IMR-90 (cell line): ENCODE measurements around the gene OLAH. TPM values are rescaled to one million over a fixed set of nuclear protein-coding genes. Genes with fewer than 3 reads are reported as not detected.

Experiments
- ATAC-seq: fragments of 200-7000 bp; cut with Tn5 transposase; 2 replicates; pipeline ENCODE4 v1.9.1; 2020; ENCODE audit warnings: low read depth, mild to moderate bottlenecking, moderate library complexity
- BruUV-seq: library from RNA; stranded (reverse); fragments of 400-500 nt; replicated peaks from 2 replicates; lab custom pipeline; 2021; lab: Mats Ljungman, UMichigan
- CTCF ChIA-PET: fragments of 300-600 bp; formaldehyde crosslinking; extraction: SDS; loops from one replicate; lab custom pipeline; 2021; ENCODE audit warnings: antibody characterized with exemption; lab: Yijun Ruan, JAX
- POLR2A ChIA-PET: fragments of 300-600 bp; sonication (Branson Sonifier 250); formaldehyde crosslinking; loops from one replicate; lab custom pipeline; 2022; ENCODE audit warnings: antibody characterized with exemption; ENCODE audit not compliant: unreplicated experiment; lab: Charles Lee
- DNase-seq: peaks from one replicate; pipeline ENCODE4 v3.0.0; 2013
- H2AFZ ChIP-seq: replicated peaks from 2 replicates; pipeline ENCODE3; 2013; ENCODE audit warnings: low read length, mild to moderate bottlenecking; ENCODE audit not compliant: poor library complexity
- H2AK5ac ChIP-seq: 2 replicates; pipeline ENCODE4 v1.6.1; 2013; ENCODE audit warnings: low read depth, low read length, inconsistent platforms
- H2AK9ac ChIP-seq: replicated peaks from 2 replicates; pipeline ENCODE3; 2013; ENCODE audit warnings: mild to moderate bottlenecking, low read depth, low read length, moderate library complexity; ENCODE audit not compliant: poor library complexity
- H2BK120ac ChIP-seq: 2 replicates; pipeline ENCODE4 v1.6.1; 2013; ENCODE audit warnings: low read depth, low read length, inconsistent platforms
- H2BK15ac ChIP-seq: 3 replicates; pipeline ENCODE4 v1.6.1; 2013; ENCODE audit warnings: low read depth, low read length, inconsistent platforms
- H2BK20ac ChIP-seq: 2 replicates; pipeline ENCODE4 v1.6.1; 2013; ENCODE audit warnings: low read depth, mild to moderate bottlenecking, inconsistent platforms, low read length, moderate library complexity
- H2BK5ac ChIP-seq: 2 replicates; pipeline ENCODE4 v1.6.1; 2013; ENCODE audit warnings: mild to moderate bottlenecking, low read depth, low read length, inconsistent platforms; ENCODE audit not compliant: poor library complexity, severe bottlenecking
- H3K14ac ChIP-seq: replicated peaks from 2 replicates; pipeline ENCODE4 v1.6.1; 2013; ENCODE audit warnings: low read depth, low read length, inconsistent platforms
- H3K18ac ChIP-seq: 2 replicates; pipeline ENCODE4 v1.6.1; 2013; ENCODE audit warnings: low read depth, low read length, control low read depth
- H3K23ac ChIP-seq: 2 replicates; pipeline ENCODE4 v1.6.1; 2013; ENCODE audit warnings: low read depth, low read length, inconsistent platforms
- H3K27ac ChIP-seq: 2 replicates; pipeline ENCODE4 v1.5.1; 2013; ENCODE audit warnings: mild to moderate bottlenecking, control low read depth, low read length; ENCODE audit not compliant: insufficient read depth
- H3K27me3 ChIP-seq: 2 replicates; pipeline ENCODE4 v1.6.1; 2013; ENCODE audit warnings: low read length; ENCODE audit not compliant: control insufficient read depth, insufficient read depth
- H3K36me3 ChIP-seq: 2 replicates; pipeline ENCODE4 v1.6.1; 2013; ENCODE audit warnings: low read length, mixed read lengths; ENCODE audit not compliant: control insufficient read depth, insufficient read depth
- H3K4ac ChIP-seq: 2 replicates; pipeline ENCODE4 v1.6.1; 2013; ENCODE audit warnings: low read depth, low read length, inconsistent platforms
- H3K4me1 ChIP-seq: 2 replicates; pipeline ENCODE4 v1.6.1; 2013; ENCODE audit warnings: low read length, mixed read lengths; ENCODE audit not compliant: control insufficient read depth, insufficient read depth
- H3K4me2 ChIP-seq: 2 replicates; pipeline ENCODE4 v1.6.1; 2013; ENCODE audit warnings: low read depth, mild to moderate bottlenecking, control low read depth, low read length, moderate library complexity
- H3K4me3 ChIP-seq: 2 replicates; pipeline ENCODE4 v1.5.1; 2013; ENCODE audit warnings: low read depth, mild to moderate bottlenecking, control low read depth, low read length, moderate library complexity; ENCODE audit not compliant: insufficient read depth
- H3K56ac ChIP-seq: 2 replicates; pipeline ENCODE4 v1.6.1; 2013; ENCODE audit warnings: low read length, inconsistent platforms; ENCODE audit not compliant: insufficient read depth; ENCODE audit errors: extremely low read depth
- H3K79me1 ChIP-seq, 2 experiments: 2 replicates each; pipeline ENCODE4 v1.6.1; 2013; ENCODE audit warnings: low read length in 2 of 2, inconsistent platforms in 1 of 2, low read depth in 1 of 2
- H3K9ac ChIP-seq: 2 replicates; pipeline ENCODE4 v1.6.1; 2013; ENCODE audit warnings: low read depth, low read length, control low read depth
- H3K9me1 ChIP-seq: 2 replicates; pipeline ENCODE4 v1.6.1; 2013; ENCODE audit warnings: low read length, inconsistent platforms; ENCODE audit not compliant: insufficient read depth
- H3K9me3 ChIP-seq: 2 replicates; pipeline ENCODE4 v1.6.1; 2013; ENCODE audit warnings: low read length; ENCODE audit not compliant: control insufficient read depth, insufficient read depth
- H4K20me1 ChIP-seq: 2 replicates; pipeline ENCODE4 v1.6.1; 2013; ENCODE audit warnings: low read length, inconsistent platforms; ENCODE audit not compliant: insufficient read depth
- H4K5ac ChIP-seq: 2 replicates; pipeline ENCODE4 v1.6.1; 2013; ENCODE audit warnings: mild to moderate bottlenecking, low read depth, low read length, control low read depth
- H4K8ac ChIP-seq, 2 experiments: 2 replicates each; pipeline ENCODE4 v1.6.1; 2013; ENCODE audit warnings: low read depth in 2 of 2, low read length in 2 of 2, control low read depth in 1 of 2, inconsistent platforms in 1 of 2
- H4K91ac ChIP-seq: 2 replicates; pipeline ENCODE4 v1.6.1; 2013; ENCODE audit warnings: low read depth, low read length, inconsistent platforms; ENCODE audit not compliant: insufficient read depth
- BHLHE40 ChIP-seq: fragments of 150-350 bp; IDR thresholded peaks from 2 replicates; pipeline ENCODE4 v1.6.1; 2016; ENCODE audit warnings: mild to moderate bottlenecking, low read depth, low read length
- CEBPB ChIP-seq: IDR thresholded peaks from 2 replicates; pipeline ENCODE4 v1.6.1; 2012; ENCODE audit warnings: low read depth, low read length, improper control_type of control experiment
- FOS ChIP-seq: fragments of 150-350 bp; IDR thresholded peaks from 2 replicates; pipeline ENCODE4 v1.6.1; 2016; ENCODE audit warnings: low read depth, low read length
- MAFK ChIP-seq: IDR thresholded peaks from 2 replicates; pipeline ENCODE4 v1.6.1; 2012; ENCODE audit warnings: low read depth, low read length, improper control_type of control experiment
- MAZ ChIP-seq: IDR thresholded peaks from 2 replicates; pipeline ENCODE4 v1.6.1; 2012; ENCODE audit warnings: low read depth, mild to moderate bottlenecking, low read length, improper control_type of control experiment, moderate library complexity, borderline replicate concordance
- MXI1 ChIP-seq: IDR thresholded peaks from 2 replicates; pipeline ENCODE4 v1.6.1; 2012; ENCODE audit warnings: low read depth, mild to moderate bottlenecking, low read length, moderate library complexity, borderline replicate concordance
- NFE2L2 ChIP-seq: fragments of 150-350 bp; IDR thresholded peaks from 2 replicates; pipeline ENCODE4 v1.6.1; 2016; ENCODE audit warnings: low read depth, mild to moderate bottlenecking, low read length
- POLR2A ChIP-seq: IDR thresholded peaks from 2 replicates; pipeline ENCODE4 v1.6.1; 2012; ENCODE audit warnings: mild to moderate bottlenecking, low read depth, low read length
- RAD21 ChIP-seq: IDR thresholded peaks from 2 replicates; pipeline ENCODE4 v1.6.1; 2012; ENCODE audit warnings: low read length, improper control_type of control experiment
- RCOR1 ChIP-seq: IDR thresholded peaks from 2 replicates; pipeline ENCODE4 v1.6.1; 2012; ENCODE audit warnings: mild to moderate bottlenecking, low read length, improper control_type of control experiment; ENCODE audit not compliant: insufficient replicate concordance
- RFX5 ChIP-seq: IDR thresholded peaks from 2 replicates; pipeline ENCODE4 v1.8.0; 2012; ENCODE audit warnings: low read depth, mild to moderate bottlenecking, low read length, moderate library complexity
- SMC3 ChIP-seq: fragments of 150-350 bp; IDR thresholded peaks from 2 replicates; pipeline ENCODE4 v1.6.1; 2016; ENCODE audit warnings: low read depth, mild to moderate bottlenecking, antibody characterized with exemption, low read length, moderate library complexity
- WGBS, 2 experiments: methylation state at CpG; one replicate each; pipeline versions ENCODE4 v1.1.5 to v1.1.7; 2013; ENCODE audit warnings: missing lambda C conversion rate in 2 of 2; ENCODE audit not compliant: insufficient read length in 1 of 2; ENCODE audit errors: extremely low coverage in 2 of 2; 5-methylcytosine and 5-hydroxymethylcytosine counted together
- dilution Hi-C: fragments of 300-500 bp; cut with HindIII; formaldehyde crosslinking; loops from one replicate; pipeline ENCODE4 v1.14.3; 2018; ENCODE audit warnings: low sequenced_read_pairs; ENCODE audit not compliant: unreplicated experiment
- in situ Hi-C: fragments of 300-500 bp; cut with MboI; formaldehyde crosslinking; loops from 3 replicates; pipeline ENCODE4 v1.14.3; 2019; ENCODE audit warnings: low sequenced_read_pairs, inconsistent platforms, mixed read lengths
- intact Hi-C: fragments of 100-400 bp; cut with micrococcal nuclease; formaldehyde crosslinking; loops from 2 replicates; pipeline ENCODE4 v1.10.0; 2022
- polyA plus RNA-seq, 3 experiments: library from polyadenylated mRNA; depleted of rRNA; stranded (reverse); fragments of >200 nt; gene quantifications; 2 replicates each; pipeline ENCODE4 v1.2.3, GENCODE V29; 2012; ENCODE audit warnings: low replicate concordance in 1 of 3
- total RNA-seq: library from RNA; depleted of rRNA; stranded (reverse); fragments of >200 nt; gene quantifications from 2 replicates; pipeline ENCODE4 v1.2.3, GENCODE V29; 2012
- TF ChIP-seq, protein P1 (sequence below): fragments of 150-350 bp; IDR thresholded peaks from 2 replicates; pipeline ENCODE4 v1.6.1; 2016; ENCODE audit warnings: low read depth, mild to moderate bottlenecking, low read length, moderate library complexity, borderline replicate concordance

The OLAH gene
- total and polyA plus RNA-seq, 2 of the 4 experiments (the other 2 are of a cell fraction), result not detected

DNA sequence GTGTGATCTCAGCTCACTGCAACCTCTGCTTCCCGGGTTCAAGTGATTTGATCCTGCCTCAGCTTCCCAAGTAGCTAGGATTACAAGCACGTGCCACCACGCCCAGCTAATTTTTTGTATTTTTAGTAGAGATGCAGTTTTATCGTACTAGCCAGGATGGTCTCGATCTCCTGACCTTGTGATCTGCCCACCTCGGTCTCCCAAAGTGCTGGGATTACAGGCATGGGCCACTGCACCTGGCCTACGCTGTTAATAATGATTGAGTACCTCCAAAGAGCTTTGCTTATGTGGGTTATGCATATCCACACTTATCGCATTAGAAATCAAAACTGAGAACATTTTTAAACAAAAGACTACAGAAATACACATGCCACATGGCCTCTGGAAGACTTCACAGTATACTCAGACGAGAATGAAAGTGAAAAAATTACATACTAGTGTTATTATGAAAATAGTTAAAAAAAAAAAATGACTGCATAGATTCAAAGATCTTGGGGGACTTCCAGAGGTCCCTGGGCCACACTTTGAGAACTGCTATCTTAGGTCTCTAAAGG lies 78.8 kb downstream of the OLAH start:
- no peak for TF ChIP-seq MAFK
- no peak for TF ChIP-seq FOS
- TF ChIP-seq MAZ, result no peak
- TF ChIP-seq CEBPB, result no peak
- TF ChIP-seq POLR2A, result no peak
- TF ChIP-seq SMC3, result no peak
- TF ChIP-seq NFE2L2, result no peak
- TF ChIP-seq MXI1, result no peak
- no peak for TF ChIP-seq RFX5
- no peak for TF ChIP-seq BHLHE40
- no peak for TF ChIP-seq RCOR1
- TF ChIP-seq, protein P1, sequence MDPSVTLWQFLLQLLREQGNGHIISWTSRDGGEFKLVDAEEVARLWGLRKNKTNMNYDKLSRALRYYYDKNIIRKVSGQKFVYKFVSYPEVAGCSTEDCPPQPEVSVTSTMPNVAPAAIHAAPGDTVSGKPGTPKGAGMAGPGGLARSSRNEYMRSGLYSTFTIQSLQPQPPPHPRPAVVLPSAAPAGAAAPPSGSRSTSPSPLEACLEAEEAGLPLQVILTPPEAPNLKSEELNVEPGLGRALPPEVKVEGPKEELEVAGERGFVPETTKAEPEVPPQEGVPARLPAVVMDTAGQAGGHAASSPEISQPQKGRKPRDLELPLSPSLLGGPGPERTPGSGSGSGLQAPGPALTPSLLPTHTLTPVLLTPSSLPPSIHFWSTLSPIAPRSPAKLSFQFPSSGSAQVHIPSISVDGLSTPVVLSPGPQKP, result no peak
- no peak for TF ChIP-seq RAD21
- Histone ChIP-seq H3K4me1 (peaks cover 7% of the 10 kb centered on the region), H3K36me3 (peaks cover 16% of the 10 kb centered on the region), H3K27ac (no peak overlapping the region), H2BK15ac (no peak overlapping the region), H3K18ac (no peak overlapping the region), H2AK5ac (no peak overlapping the region), H4K8ac (no peak overlapping the region), H3K27me3 (no peaks in the 10 kb centered on the region), H3K9me1 (peaks cover 4% of the 10 kb centered on the region; the same call in 1 of the 2 replicates), H3K4me2 (no peak overlapping the region), H2AK9ac (no peak overlapping the region), H3K4ac (0 out of 2 replicates have a peak overlapping the region, but pooled peaks have one; percentile 18), H3K4me3 (no peak overlapping the region), H2BK20ac (no peak overlapping the region; the same call in 1 of the 2 replicates), H4K91ac (no peak overlapping the region), H4K20me1 (no peaks in the 10 kb centered on the region), H2BK120ac (no peak overlapping the region), H3K23ac (no peak overlapping the region), H3K79me1 (peaks cover 2 to 12% of the 10 kb centered on the region in 2 experiments; a peak in 3 of 4 replicates), H3K9ac (no peak overlapping the region), H2AFZ (no peak overlapping the region), H3K14ac (no peak overlapping the region), H4K5ac (no peak overlapping the region), H3K9me3 (no peaks in the 10 kb centered on the region), H2BK5ac (no peak overlapping the region), H3K56ac (no peak overlapping the region)
- in situ Hi-C loops, result no loop called here
- CTCF ChIA-PET, result no interaction called here
- no peak for DNase-seq
- intact Hi-C loops, result no loop called here
- dilution Hi-C loops, result no loop called here
- no TSS peak for BruUV-seq
- POLR2A ChIA-PET, result no interaction called here
- WGBS, 2 experiments, result 90% methylated on average over 2 of the region's 9 CpGs; no CpG with 5 or more reads in 1 of the 2 experiments
- no peak for ATAC-seq
